GM21526 (cell line): ENCODE measurements around the gene ADARB2.
"Not testable (repeated sequence)": the region's sequence is repeated elsewhere in the genome, so short reads cannot be mapped to it uniquely, and the experiment has no call there.

Experiments
- ATAC-seq: cut with Tn5 transposase; IDR thresholded peaks from one replicate; pipeline ENCODE4 v1.9.1; 2021; ENCODE audit warnings: moderate library complexity; ENCODE audit not compliant: unreplicated experiment, low FRiP score

ADARB2 gene

GRCh38 chr10:1366811-1367425 lies 370.4 kb downstream of the ADARB2 start:
- no peak for ATAC-seq

GRCh38 chr10:1366322-1366691 lies 371.0 kb downstream of the ADARB2 start:
- ATAC-seq: no peak

GRCh38 chr10:1365540-1366321 lies 371.6 kb downstream of the ADARB2 start:
- no peak for ATAC-seq

- ATAC-seq: no peak
Measured at GRCh38 chr10:1364151-1364910, 373.0 kb downstream of the ADARB2 start.

GRCh38 chr10:1363446-1364121 lies 373.7 kb downstream of the ADARB2 start:
- no peak for ATAC-seq

GRCh38 chr10:1362589-1363445 lies 374.5 kb downstream of the ADARB2 start:
- ATAC-seq: no peak

GRCh38 chr10:1361411-1362105 lies 375.8 kb downstream of the ADARB2 start:
- no peak for ATAC-seq

- ATAC-seq: no peak
Measured at GRCh38 chr10:1360558-1361164, 376.7 kb downstream of the ADARB2 start.

GRCh38 chr10:1360011-1360557 lies 377.2 kb downstream of the ADARB2 start:
- ATAC-seq: no peak

- ATAC-seq: no peak
Measured at GRCh38 chr10:1359626-1359955, 377.7 kb downstream of the ADARB2 start.

- no peak for ATAC-seq
Measured at GRCh38 chr10:1358860-1359625, 378.3 kb downstream of the ADARB2 start.

GRCh38 chr10:1358147-1358546 lies 379.2 kb downstream of the ADARB2 start:
- no peak for ATAC-seq

GRCh38 chr10:1356349-1356748 lies 381.0 kb downstream of the ADARB2 start:
- no peak for ATAC-seq

GRCh38 chr10:1354809-1355710 lies 382.3 kb downstream of the ADARB2 start:
- ATAC-seq: no peak

- ATAC-seq: not testable (repeated sequence)
Measured at GRCh38 chr10:1352296-1352695, 385.0 kb downstream of the ADARB2 start.

- no peak for ATAC-seq
Measured at GRCh38 chr10:1348773-1349050, 388.6 kb downstream of the ADARB2 start.

GRCh38 chr10:1347962-1348772 lies 389.2 kb downstream of the ADARB2 start:
- no peak for ATAC-seq
